Uterus (tissue), 2 donors: ENCODE measurements around the gene WDR4.

Experiments
- CTCF ChIP-seq, 4 experiments: fragments of 200-600 bp in 2 of 4; fragments of 450-650 bp in 2 of 4; sonication (generic) in 2 of 4; IDR thresholded peaks; one replicate each; pipeline ENCODE4 v1.5.1; 2016 to 2019; ENCODE audit warnings: antibody characterized with exemption in 4 of 4, mild to moderate bottlenecking in 2 of 4, moderate library complexity in 1 of 4
- POLR2A ChIP-seq, 2 donors: fragments of 450-650 bp; IDR thresholded peaks; one replicate each; pipeline ENCODE4 v1.6.1; 2016; ENCODE audit warnings: antibody characterized with exemption in 2 of 2, mild to moderate bottlenecking in 1 of 2, moderate library complexity in 1 of 2

- TF ChIP-seq POLR2A (IDR thresholded peaks at IDR 0.05) (no peak), CTCF (IDR thresholded peaks at IDR 0.05) (no peak)
Observed at GRCh38 chr21:42843056-42843455, 36.3 kb downstream of the WDR4 start.
